Inferior parietal cortex (tissue), 1 donor: Measurements from ENCODE around the gene CCDC102A.

Source experiments
- DNase-seq: peaks from one replicate; pipeline ENCODE4 v3.0.0-alpha.2; 2016; ENCODE audit errors: extremely low spot score

The CCDC102A gene

DNA sequence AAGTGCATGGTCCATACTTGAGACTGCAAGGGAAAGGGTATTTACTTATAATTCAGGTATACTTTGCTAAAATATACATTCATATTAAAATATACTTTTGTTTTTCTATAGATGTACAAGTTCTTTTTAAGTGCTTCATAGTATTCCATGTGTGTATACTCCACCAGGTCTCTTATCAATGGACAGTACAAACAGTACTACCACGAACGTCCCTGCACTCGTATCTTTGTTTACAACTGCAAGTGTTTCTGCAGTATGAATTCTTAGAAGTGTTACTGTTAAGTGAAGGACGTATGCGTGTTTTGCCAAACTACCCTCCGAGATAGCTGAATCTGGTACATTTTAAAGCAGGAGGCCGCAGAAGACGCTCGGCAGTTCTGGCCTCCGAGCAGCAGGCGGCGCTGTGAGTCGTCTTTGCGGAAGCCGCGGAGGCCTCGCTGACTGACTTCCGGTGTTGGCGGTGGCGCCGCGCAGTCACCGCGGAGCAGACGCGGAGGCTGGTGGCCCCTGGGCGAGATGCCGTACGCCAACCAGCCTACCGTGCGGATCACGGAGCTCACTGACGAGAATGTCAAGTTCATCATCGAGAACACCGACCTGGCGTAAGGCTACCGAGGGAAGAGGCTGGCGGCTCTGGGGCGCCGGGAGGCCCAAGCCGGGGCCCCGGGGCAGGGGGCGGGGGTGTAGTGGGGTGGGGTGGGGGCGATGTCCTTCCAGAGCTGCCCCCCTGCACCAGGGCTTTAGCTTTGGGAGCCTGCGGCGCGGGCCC, 74.0 kb downstream of the CCDC102A start, which contains the start of gene POLR2C:
Gene POLR2C (plus strand): TSS at position 471 of the 769 bp plus-strand sequence. CDS start 46 bp downstream, at position 517.
- peak; percentile 90 for DNase-seq
